DOHH2 (cell line): ENCODE data around the gene SCIN.
"Not testable (repeated sequence)": the region's sequence is repeated elsewhere in the genome, so short reads cannot be mapped to it uniquely, and the experiment has no call there.

Experiments used
- CTCF ChIP-seq: fragments of 200-600 bp; sonication (generic); IDR thresholded peaks from one replicate; pipeline ENCODE4 v1.5.1; 2014; ENCODE audit warnings: antibody characterized with exemption, mild to moderate bottlenecking, low read depth, low read length; ENCODE audit not compliant: poor library complexity, severe bottlenecking
- EZH2phosphoT487 ChIP-seq: fragments of 200-600 bp; sonication (generic); IDR thresholded peaks from 2 replicates; pipeline ENCODE4 v1.6.1; 2017; ENCODE audit warnings: borderline replicate concordance, mild to moderate bottlenecking, antibody characterized with exemption, low read length, moderate library complexity, mixed read lengths

- not testable (repeated sequence) for TF ChIP-seq CTCF, EZH2phosphoT487
Measured at GRCh38 chr7:12527670-12528069, 42.9 kb upstream of the SCIN start.
